Epidermal melanocyte (primary cell): Measurements from ENCODE around the gene USP49.
A peak's percentile ranks its signal among the peaks of the same experiment; 100 is the strongest.
"Not testable (repeated sequence)": the region's sequence is repeated elsewhere in the genome, so short reads cannot be mapped to it uniquely, and the experiment has no call there.

Source experiments
- DNase-seq: peaks from one replicate; pipeline ENCODE4 v3.0.0; 2011; ENCODE audit warnings: low spot score; ENCODE audit not compliant: insufficient read length

Gene USP49

DNA sequence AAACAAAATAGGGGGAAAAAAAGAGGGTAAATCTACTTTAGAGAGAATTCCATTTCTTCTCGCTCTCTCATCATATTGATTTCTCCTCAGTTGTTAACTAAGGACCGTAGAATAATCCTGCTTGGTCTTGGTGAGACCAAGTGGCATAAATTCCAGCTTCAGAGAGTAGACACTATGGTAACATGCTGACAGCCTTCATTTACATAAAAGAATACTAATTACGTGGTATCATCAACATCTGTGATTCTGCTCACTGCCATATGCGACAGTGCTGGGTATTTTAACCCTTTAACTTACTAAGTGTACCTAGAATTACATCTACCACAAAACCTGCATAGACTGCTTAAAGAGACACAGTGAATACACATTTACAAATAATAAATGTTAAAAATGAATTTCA, 80.5 kb downstream of the USP49 start:
- no peak for DNase-seq

DNA sequence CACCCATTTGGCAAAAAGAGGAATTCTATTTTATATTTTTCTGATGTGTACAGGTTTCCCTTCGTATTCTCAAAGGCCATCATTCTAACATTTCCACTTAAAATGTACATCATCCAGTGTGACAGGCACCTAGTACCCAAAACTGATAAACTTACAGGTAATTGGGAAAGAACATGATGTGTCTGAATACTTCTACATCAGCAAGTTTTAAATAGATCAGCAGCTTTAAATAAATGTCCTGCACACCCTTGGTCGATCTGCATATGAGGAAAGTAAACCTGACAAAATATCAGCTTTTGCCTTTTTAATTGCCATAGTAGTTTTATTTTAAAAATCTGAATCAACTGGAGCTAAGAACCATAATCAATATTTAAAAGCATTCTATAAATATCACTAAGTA, 81.2 kb downstream of the USP49 start:
- no peak for DNase-seq

DNA sequence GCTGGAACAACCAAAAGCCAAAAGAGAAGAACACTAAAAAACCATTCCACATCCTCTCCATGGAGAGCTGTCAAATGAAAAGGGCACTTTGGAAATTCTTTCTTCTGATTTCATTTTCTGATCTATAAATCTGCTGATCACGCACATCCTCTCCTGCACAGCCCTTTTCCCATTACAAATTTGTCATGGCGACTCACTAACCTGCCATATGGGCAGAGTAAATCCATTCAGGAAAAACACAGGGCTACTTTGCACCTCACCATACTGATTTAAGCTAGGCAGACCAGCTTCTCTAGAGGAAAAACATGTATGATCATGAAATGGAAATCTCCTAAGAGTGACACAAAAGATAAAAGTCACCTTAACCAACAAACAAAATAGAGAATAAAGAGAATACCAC, 81.7 kb downstream of the USP49 start:
- no peak for DNase-seq

DNA sequence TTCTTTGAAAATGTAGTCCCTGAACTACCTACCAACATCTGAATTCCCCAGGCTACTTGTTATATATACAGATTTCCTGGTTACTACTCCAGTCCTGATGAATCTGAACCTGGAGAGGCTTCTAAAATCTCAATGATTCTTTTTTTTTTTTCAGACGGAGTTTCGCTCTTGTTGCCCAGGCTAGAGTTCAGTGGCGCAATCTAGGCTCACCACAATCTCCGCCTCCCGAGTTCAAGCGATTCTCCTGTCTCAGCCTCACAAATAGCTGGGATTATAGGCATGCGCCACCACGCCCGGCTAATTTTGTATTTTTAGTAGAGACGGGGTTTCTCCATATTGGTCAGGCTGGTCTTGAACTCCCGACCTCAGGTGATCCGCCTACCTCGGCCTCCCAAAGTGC, 83.2 kb downstream of the USP49 start:
- DNase-seq = not testable (repeated sequence)

DNA sequence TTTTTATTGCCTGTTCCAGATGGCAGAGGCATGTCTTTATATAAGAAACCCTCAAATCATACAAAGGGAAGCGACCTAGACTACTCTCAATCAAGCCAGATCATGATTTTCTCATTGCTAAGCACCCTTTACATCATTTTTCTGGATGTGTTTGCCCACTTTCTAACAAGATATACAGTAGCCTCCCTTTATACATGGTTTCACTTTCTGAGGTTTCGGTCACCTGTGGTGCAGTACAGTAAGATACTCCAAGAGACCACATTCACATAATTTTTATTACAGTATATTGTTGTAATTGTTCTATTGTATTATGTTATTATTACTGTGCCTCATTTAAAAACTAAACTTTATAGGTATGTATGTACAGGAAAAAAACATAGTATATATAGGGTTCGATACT, 84.1 kb downstream of the USP49 start:
- no peak for DNase-seq

DNA sequence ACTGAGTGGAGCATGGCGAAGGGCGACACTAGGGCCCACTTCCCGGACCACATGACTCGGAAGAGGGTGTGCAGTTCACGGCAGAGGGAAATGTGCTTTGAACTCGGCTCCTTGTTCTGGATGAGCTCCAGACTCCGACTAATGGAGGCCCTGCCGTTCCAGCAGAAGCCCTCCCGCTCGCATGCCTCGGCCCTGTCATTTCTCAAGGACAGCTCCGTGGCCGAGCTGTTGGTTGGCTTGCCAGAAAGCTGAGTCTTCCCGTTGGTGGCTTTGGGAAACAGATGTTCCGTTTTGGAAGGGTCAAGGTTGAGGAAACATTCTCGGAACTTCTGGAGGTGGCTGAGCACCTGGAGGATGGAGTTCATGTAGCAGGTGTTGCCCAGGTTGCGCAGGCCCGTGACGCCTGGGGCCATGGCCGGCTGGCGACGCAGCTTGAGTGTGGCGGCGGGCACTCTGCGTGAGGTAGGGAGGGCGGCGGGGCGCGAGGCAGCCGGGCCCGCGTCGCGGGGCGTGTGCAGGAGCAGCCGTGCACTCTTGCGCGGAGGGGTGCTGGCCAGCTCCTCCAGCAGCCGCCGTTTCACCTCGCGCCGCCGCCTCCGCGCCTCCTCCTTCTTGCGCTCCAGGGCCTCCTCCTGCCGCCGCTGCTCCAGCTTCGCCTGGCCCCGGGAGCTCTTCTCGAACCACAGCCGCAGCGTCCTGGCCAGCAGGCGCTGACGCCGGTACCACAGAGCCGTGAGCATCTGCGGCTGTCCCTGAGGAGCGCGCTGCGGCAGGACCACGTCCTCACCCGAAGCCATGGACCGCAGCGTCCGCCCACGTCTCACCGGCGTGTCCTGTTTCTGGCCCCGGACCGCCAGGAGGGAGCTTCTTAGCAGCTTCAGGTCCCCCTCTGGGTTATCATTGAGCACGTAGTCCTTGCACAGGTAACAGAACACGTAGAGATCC, 89.1 kb downstream of the USP49 start:
- DNase-seq = no peak

DNA sequence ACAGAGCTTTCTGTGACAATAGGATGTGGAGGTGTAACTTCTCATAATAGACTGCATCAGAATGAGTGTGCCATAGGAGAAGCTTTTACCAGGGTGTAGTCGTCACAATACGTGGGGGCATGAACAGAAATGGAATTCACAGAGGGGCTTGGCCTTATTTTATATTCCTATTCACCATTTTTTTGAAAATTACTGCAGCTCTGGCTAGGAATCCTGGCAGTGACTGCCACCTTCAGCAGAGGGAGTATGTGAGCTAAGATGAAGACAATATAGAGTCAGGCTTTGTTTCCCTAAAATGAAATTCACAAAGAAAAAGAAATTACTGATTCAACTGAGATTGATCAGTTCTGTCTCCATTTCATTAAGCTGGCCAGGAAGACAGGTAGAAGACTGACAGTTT, 93.8 kb downstream of the USP49 start:
- DNase-seq = no peak

DNA sequence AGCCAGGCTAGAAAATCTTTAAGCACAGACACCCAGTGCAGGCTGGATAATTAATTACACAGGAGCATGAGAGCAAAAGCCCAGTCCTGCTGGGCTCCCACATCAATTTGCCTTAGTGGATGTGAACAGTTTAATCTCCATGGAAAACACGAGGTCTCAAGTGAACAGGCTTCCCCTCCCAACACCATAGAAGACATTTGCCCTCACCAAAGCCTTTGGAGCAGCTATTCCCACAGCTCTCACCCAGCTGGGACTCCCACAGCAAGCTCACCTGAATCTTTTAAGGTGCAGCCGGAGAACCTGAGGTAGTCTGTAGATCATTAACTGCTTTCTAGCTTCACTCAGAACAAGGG, 95.6 kb downstream of the USP49 start:
- DNase-seq = no peak

DNA sequence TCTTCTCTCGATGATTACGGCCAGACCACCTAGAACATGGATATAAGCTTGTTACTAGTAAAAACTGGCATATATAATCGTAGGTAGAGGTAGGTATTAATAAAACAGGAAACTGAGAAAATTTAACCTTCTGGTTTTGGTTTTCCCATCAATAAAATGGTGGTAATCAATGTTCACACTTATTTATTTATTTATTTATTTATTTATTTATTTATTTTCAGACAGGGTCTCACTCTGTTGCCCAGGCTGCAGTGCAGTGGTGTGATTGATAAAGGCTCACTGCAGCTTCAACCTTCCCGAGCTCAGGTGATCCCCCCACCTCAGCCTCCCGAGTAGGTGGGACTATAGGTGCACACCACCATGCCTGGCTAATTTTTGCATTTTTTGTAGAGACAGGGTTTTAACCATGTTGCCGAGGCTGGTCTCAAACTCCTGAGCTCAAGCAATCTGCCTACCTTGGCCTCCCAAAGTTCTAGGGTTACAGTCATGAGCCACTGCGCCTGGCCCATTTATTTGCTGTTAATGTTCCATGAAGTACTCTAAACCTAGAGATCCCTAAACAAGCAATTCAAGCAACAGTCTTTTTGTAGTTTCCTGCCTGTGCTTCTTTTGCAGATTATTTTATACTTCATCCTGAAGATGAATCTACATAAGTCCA, 96.1 kb downstream of the USP49 start:
- no peak for DNase-seq

DNA sequence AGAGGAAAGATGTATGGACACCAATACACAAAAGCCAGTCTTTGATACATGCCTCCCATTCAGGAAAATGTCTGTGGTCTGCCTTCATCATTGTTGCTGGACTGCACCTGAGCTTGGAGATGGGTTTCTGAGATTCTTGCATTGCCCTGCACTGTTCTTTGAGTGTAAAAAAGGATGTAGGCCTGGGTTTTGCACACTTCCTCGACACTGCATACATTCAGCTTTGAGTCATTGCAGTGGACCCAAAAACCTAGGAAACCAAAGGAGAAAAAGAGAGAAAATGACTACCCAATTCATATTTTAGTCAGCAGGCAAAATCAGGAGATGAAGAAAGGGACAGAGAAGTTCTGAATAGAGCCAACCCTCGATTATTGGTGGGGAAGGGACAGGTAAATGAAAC, 98.7 kb downstream of the USP49 start:
- no peak for DNase-seq

DNA sequence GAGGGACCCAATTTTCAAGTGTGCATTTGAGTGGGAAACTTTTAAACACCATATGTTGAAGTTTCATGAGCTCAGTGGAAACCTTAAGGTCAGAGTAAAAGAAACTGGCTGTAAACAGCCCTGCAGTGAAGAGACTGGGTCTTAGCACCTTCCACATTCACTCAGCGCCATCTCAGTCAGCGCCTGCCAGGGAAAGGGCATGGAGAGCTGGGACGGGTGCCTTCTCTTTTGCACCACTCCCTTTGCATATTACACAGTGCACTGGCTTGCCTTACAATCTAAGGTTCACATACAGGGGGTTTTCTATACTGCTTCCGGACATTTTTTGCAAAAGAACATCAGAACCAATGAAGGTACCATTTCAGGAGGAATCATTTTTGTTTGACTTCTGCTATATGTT, 103.2 kb downstream of the USP49 start:
- no peak for DNase-seq

DNA sequence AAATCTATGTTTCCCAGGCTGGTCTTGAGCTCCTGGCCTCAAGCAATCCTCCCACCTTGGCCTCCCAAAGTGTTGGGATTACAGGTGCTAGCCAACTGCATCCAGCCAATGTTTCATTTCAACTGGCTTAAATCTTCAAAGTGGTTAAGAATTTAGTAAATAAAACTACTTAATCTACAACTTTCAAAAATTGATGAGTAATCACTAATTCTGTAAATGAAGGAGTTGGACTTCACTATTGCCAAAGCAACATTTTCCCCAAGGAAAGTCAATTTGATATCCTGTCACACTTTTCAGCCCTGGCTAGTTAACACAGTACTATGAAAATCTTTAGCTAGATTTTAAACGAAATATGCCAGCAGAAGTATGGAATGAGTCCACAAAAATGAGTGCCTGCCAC, 103.9 kb downstream of the USP49 start:
- DNase-seq = no peak

DNA sequence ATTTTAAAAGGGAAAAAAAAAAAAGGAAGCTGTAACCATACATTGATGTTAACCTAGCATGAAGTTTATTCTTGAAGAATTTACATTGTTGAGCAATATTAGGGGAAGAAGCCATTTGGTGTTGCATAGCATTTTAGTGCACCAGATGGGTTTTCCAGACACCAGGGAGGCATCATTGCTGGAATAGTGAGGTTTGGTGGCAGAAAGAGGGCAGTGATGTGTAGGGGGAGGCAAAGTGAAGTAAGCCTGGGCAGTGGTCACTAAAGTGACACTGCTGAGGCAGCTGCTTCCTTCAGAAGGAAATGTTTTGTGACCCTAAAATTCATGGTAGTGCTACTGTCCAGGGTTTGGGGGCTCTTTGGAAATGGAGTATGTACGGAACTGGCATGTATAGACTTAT, 105.1 kb downstream of the USP49 start:
- DNase-seq = no peak

DNA sequence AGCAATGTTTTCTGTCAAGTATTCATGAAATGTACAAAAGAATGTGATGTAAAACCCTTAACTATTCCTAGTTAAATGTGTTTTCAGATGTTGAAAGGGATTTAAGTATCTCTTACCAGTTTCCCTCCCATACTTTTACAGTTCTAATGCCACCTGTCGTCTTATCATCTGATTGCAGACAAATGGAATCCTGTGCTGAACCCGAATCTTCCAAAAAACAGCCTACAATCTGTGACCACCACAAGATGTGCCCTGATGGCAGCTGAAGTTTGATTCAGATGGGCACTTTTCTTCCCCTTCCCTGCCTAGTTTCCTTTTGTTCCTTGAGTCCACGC, 105.8 kb downstream of the USP49 start:
- no peak for DNase-seq

DNA sequence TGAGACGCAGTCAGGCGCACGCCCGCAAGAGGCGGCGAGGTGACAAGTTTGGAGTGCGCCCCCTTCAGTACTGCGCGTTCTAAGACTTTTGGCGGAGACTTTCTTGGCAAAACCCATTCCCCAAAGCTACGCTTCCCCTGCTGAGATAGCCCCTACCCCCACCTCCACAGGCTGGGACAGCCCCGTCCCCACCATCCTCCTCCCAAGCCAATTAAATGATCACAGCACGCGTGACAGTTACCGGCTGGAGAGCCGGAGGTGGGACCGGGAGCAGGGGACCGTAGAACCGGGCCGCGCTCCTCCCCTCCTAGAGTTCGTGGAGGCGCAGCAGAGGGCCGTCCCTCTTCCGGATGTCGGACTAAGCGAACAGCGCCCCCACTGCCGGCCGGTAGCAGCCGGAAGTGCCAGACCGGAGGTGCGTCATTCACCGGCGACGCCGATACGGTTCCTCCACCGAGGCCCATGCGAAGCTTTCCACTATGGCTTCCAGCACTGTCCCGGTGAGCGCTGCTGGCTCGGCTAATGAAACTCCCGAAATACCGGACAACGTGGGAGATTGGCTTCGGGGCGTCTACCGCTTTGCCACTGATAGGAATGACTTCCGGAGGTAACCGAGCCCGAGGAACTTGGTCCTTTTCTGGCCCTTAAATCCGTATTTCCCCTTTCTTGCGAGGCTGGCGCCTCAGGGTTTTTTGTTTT, 107.8 kb downstream of the USP49 start, which contains the start of gene TOMM6:
Gene TOMM6 (plus strand): TSS at position 476 of the 699 bp plus-strand sequence. CDS start 4 bp downstream, at position 480.
- DNase-seq = peak; percentile 90

DNA sequence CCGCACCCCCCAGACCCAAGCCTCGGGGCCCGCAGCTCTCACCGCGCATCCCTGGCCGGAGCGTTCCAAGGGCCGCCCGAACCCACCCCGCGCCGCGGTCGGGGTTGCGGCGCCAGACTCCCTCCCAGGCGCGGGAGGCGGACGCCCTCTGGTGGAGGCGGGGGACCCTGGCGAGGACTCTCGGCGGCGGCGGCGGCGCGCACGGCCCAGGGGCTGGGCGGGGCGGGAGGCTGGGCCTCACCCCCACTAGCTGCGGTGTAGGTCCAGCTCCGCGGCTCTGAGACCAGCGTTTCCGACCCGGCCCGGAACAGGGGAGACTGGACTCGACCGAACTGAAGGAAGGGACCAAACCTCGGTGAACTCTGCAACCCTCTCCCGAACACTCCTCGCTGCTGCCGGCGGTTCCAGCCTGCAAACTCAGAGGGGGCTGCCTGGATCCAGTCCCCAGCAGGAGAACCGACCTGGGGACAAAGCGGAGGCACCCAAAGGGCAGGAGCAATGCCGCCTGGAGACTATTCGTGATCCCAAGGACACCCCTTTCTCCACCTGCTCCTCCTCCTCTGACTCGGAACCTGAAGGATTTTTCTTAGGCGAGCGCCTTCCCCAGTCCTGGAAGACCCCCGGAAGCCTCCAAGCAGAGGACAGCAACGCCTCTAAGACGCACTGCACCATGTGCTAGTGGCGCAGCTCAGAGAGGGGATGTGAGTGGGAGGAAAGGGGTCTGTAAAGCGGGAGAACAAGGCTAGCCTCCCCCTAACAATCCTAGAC, 108.5 kb downstream of the USP49 start:
- peak; percentile 89 for DNase-seq

DNA sequence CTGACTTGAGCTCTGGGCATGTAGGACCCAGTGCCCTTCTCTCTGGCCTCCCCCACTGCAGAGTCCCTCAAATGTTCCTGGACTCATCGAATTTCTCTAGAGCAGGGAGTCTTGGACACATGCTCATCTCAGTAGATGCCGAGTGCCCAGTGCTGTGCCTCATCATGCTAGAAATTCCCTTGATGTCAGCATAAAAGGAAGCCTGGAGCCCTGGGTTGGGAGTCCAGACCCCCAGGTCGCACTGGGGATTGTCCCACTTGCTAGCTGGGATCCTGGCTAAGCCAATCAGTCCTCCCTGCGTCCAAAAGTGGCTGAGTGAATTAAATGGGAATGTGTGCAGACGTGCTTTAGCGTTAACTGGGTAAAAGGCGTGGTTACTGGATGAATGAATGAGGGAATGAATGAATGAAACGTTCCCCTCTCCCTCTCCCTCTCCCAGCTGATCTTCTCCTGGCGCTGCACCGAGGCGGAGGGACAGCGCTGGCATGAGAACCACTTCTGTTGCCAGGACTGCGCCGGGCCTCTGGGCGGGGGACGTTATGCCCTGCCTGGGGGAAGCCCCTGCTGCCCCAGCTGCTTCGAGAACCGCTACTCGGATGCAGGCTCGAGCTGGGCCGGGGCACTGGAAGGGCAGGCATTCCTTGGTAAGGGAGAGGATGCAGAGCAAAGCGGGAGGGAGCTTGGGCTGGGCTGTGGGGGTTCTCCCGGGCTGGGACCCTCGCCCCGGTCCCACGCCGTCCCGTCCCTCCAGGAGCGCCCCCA, 109.3 kb downstream of the USP49 start:
- DNase-seq = no peak

DNA sequence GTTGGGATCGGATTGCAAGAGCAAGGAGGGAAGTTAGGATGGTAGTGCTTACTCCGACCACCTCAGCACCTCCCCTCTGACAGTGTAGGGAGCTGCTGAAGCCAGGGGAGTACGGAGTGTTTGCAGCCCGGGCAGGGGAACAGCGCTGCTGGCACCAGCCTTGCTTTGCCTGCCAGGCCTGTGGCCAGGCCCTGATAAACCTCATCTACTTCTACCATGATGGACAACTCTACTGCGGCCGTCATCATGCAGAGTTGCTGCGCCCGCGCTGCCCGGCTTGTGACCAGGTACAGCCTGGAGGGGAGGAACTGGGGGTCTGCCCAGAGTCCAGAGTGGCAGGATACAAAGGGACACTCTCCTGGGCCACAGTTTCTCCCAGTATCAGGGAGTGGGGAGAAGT, 109.9 kb downstream of the USP49 start:
- no peak for DNase-seq

DNA sequence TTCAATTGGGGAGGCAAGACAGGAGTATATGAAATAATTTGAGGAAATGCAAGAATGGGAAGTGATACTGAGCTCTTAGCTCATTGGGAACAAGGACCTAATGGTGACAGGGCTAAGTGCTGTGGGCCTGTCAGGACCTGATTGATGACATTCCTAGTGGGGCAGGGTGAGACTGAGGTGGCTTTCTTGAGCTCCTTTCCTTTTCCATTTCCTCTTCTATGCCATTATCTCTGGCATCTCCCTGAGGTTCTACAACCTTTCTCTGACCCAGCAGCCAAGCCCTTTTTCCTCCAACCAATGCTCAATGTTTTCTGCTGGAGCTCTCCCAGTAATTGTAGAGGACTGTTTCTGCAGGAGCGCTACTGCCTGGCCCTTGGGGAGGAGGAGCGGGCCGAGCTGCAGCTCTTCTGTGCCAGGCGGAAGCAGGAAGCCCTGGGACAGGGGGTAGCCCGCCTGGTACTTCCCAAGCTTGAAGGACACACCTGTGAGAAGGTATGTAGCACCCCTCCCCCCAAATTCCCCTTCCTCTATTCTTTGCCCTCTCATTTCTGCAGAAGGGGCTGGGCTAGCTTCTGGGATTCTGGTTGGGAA, 110.5 kb downstream of the USP49 start:
- DNase-seq = no peak

DNA sequence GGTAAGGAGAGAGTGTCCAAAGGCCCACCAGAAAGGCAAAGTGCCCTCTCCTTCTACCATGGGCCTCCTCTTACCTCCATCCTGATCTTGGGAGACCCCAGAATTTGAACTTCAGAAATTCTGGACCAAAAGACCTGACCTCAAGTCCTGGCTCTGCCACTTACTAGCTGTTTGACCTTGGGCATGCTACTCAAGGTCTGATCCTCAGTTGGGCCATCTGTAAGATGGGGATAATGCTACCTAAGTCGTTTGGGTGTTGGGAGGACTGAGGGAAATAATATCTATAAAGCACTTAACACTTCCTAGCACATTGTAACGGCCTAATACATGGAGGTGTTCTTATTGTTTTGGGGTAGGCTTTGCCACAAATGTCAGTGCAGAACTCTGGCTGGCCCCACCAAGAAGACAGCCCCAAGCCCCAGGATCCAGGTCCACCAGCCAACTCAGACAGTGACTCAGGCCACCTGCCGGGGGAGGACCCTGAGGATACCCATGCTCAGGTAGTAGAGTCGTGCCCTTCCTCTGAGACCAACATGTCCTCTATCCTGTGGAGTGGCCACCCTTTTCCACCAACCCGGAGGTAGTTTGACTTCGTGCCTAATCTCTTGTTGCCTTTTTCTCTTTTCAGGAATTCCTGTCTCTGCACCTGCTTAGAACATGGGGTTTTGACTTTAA, 111.9 kb downstream of the USP49 start:
- no peak for DNase-seq
